ENCODE data around the gene CDH4.

DNA sequence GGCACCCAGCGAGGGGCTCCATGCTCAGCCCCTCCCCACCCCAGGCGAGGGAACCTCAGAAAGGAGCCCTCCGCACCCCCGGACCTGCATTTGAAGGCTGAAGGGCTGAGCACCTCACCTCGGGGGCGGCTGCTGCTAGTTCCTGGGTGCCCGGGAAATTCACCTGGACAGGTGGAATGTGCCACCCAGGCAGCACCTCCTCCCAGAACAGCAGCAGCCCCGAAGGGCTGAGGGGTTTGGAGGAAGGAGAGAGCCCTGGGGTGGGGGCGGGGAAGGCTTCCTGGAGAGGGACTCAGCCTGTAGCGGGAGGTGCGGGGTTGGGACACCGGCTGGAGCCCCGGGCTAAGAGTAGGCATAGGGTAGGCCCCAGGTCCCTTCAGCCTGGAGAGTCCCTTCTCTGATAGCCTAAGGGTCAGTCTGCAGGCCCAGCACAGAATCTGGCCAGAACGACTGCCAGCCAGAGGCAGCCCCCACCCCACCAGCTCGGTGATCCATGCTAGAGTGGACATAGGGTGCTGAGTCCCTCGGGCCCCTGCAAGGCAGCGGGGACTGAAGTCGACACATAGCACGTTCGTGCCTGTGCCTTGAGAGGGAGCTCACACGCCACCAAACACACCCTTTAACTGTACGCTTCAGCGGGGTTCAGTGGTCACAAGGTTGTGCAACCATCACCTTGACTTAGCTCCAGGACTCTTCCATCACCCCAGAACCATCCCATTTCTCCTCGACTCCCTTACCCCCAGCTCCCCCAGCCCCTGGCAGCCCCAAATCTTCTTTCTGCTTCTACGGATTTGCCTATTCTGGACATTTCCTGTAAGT is 632.7 kb downstream of the CDH4 start:
- TF ChIP-seq EZH2 (IDR thresholded peaks at IDR 0.05; ENCODE audit: low read length) = no peak
- TF ChIP-seq, protein P1, sequence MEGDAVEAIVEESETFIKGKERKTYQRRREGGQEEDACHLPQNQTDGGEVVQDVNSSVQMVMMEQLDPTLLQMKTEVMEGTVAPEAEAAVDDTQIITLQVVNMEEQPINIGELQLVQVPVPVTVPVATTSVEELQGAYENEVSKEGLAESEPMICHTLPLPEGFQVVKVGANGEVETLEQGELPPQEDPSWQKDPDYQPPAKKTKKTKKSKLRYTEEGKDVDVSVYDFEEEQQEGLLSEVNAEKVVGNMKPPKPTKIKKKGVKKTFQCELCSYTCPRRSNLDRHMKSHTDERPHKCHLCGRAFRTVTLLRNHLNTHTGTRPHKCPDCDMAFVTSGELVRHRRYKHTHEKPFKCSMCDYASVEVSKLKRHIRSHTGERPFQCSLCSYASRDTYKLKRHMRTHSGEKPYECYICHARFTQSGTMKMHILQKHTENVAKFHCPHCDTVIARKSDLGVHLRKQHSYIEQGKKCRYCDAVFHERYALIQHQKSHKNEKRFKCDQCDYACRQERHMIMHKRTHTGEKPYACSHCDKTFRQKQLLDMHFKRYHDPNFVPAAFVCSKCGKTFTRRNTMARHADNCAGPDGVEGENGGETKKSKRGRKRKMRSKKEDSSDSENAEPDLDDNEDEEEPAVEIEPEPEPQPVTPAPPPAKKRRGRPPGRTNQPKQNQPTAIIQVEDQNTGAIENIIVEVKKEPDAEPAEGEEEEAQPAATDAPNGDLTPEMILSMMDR (optimal IDR thresholded peaks at IDR 0.05 in 1 of 3, IDR thresholded peaks at IDR 0.05 in 1 of 3, conservative IDR thresholded peaks at IDR 0.05 in 1 of 3; ENCODE audit: extremely low read depth in 1 of 3, insufficient read depth in 2 of 3, low read length in 3 of 3) = no peak

Data from keratinocyte (primary cell).